Right lobe of liver (tissue), 4 donors: ENCODE measurements around the gene HSD17B13.

ENCODE experiments used
- POLR2A ChIP-seq: fragments of 450-650 bp; IDR thresholded peaks from one replicate; pipeline ENCODE4 v1.6.1; 2017; ENCODE audit warnings: antibody characterized with exemption, mild to moderate bottlenecking
- TF ChIP-seq, protein P1 (sequence below), 4 donors: fragments of 200-600 bp in 3 of 4; fragments of 450-650 bp in 1 of 4; IDR thresholded peaks; one replicate each; pipeline versions ENCODE4 v1.5.1 to v1.8.0; 2016 to 2022; ENCODE audit warnings: antibody characterized with exemption in 4 of 4, mild to moderate bottlenecking in 2 of 4
- donor health status: DM: no; HTN: no; CAD: no.
- donor health status: DM: no; HTN: no; CAD: no.
- donor health status: DM: no; HTN: yes; CAD: no.

DNA sequence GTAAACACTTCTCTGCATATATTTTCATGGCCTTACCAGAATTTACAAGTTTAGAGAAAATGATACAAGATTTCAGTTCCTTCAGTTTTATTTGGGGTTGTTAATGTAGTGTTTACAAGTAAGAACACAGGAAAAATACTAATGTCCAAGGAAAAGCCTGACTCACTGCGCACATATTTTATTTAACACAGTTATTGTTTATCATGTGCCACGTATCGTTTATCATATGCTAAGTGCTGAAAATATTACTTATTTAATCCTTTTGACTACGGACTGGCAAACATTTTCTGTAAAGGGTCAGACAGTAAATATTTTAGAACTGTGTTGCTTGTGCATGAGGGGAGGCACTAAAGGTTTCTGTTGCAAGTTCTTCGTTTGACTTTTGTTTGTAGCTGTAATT is 794 bp downstream of the HSD17B13 start:
- TF ChIP-seq, protein P1, sequence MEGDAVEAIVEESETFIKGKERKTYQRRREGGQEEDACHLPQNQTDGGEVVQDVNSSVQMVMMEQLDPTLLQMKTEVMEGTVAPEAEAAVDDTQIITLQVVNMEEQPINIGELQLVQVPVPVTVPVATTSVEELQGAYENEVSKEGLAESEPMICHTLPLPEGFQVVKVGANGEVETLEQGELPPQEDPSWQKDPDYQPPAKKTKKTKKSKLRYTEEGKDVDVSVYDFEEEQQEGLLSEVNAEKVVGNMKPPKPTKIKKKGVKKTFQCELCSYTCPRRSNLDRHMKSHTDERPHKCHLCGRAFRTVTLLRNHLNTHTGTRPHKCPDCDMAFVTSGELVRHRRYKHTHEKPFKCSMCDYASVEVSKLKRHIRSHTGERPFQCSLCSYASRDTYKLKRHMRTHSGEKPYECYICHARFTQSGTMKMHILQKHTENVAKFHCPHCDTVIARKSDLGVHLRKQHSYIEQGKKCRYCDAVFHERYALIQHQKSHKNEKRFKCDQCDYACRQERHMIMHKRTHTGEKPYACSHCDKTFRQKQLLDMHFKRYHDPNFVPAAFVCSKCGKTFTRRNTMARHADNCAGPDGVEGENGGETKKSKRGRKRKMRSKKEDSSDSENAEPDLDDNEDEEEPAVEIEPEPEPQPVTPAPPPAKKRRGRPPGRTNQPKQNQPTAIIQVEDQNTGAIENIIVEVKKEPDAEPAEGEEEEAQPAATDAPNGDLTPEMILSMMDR (IDR thresholded peaks at IDR 0.05) = no peak
- no peak for TF ChIP-seq POLR2A
